ENCODE measurements around the gene CXXC5.
"Not testable (repeated sequence)": the region's sequence is repeated elsewhere in the genome, so short reads cannot be mapped to it uniquely, and the experiment has no call there.

The CXXC5 gene

DNA sequence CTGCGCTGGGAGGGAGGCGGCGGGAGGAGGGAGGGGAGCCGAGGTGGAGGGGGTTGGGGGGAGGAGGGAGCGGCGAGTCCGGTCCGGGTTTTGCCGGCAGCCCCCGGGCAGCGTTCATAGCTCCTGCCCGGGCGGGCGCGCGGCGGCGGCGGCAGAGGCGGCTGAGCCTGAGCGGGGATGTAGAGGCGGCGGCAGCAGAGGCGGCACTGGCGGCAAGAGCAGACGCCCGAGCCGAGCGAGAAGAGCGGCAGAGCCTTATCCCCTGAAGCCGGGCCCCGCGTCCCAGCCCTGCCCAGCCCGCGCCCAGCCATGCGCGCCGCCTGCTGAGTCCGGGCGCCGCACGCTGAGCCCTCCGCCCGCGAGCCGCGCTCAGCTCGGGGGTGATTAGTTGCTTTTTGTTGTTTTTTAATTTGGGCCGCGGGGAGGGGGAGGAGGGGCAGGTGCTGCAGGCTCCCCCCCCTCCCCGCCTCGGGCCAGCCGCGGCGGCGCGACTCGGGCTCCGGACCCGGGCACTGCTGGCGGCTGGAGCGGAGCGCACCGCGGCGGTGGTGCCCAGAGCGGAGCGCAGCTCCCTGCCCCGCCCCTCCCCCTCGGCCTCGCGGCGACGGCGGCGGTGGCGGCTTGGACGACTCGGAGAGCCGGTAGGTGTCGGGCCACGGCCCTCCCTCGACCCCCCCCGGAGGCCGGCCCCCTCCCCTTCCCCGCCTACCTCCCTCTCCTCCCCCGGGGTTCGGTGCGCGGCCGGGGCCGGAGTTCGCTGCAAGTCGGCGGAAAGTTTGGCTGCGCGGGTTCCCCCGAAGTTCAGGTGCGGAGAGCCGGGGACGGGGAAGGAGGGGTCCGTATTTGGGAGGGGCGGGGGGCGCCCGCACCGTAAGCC, at the start of gene CXXC5:
Gene CXXC5 (plus strand): TSS at position 145 of the 877 bp plus-strand sequence. CDS start 32,175 bp downstream, outside the sequence.
- Mint-ChIP-seq H3K27ac (peak within 1 kb of the TSS; percentile 28 to 96 (median 44)), H3K4me3 (peak within 1 kb of the TSS; percentile 83 to 99 (median 98)), H3K36me3 (ENCODE audit: low read depth) (peaks cover 4% of the 10 kb centered on the region), H3K27me3 (ENCODE audit: low read depth) (peaks cover 20% of the 10 kb centered on the region), H3K9me3 (no peaks in the 10 kb centered on the region), H3K4me1 (peaks cover 55% of the 10 kb centered on the region)
- TF ChIP-seq, protein P1, sequence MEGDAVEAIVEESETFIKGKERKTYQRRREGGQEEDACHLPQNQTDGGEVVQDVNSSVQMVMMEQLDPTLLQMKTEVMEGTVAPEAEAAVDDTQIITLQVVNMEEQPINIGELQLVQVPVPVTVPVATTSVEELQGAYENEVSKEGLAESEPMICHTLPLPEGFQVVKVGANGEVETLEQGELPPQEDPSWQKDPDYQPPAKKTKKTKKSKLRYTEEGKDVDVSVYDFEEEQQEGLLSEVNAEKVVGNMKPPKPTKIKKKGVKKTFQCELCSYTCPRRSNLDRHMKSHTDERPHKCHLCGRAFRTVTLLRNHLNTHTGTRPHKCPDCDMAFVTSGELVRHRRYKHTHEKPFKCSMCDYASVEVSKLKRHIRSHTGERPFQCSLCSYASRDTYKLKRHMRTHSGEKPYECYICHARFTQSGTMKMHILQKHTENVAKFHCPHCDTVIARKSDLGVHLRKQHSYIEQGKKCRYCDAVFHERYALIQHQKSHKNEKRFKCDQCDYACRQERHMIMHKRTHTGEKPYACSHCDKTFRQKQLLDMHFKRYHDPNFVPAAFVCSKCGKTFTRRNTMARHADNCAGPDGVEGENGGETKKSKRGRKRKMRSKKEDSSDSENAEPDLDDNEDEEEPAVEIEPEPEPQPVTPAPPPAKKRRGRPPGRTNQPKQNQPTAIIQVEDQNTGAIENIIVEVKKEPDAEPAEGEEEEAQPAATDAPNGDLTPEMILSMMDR (IDR thresholded peaks at IDR 0.05; ENCODE audit: unreplicated experiment in 3 of 3): no peak

DNA sequence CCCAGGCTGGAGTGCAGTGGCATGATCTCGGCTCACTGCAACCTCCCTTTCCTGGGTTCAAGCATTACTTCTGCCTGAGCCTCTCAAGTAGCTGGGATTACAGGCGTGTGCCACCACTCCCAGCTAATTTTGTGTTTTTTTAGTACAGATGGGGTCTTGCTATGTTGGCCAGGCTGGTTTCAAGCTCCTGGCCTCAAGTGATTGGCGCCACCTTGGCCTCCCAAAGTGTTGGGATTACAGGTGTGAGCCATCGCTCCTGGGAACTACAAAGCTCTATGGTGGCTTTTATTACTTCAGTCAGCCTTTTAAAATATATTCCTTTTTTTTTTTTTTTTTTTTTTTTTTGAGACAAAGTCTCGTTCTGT, 49.6 kb upstream of the CXXC5 start:
- not testable (repeated sequence) for H3K4me1 Mint-ChIP-seq; H3K4me3 Mint-ChIP-seq; H3K27ac Mint-ChIP-seq; H3K27me3 Mint-ChIP-seq (ENCODE audit: low read depth); H3K9me3 Mint-ChIP-seq
- H3K36me3 Mint-ChIP-seq (ENCODE audit: low read depth): peaks cover 50% of the 10 kb centered on the region

DNA sequence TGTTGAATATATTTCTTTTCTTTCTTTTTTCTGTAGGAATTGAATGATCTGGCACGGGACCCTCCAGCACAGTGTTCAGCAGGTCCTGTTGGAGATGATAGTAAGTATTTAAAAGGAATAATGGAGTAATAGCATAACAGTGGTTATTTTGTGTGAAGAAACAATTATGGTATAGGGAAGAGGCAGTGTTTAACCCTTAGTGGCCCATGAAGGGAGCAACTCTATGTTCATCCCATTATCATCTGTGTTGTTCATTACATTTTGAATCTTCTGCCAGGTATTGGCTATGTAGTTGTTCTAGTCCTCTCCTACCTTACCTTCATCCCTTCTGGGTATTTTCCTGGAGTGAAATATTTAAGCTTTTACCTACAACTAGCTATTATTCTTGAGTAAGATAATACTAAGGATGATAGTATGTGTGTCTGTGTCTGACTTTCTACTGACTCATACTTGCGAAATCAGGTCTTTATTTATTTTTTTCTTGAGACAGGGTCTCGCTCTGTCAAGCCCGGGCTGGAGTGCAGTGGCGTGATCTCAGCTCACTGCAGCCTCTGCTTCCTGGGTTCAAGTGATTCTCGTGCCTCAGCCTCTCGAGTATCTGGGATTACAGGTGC, 47.7 kb upstream of the CXXC5 start:
- H3K9me3 Mint-ChIP-seq: no peaks in the 10 kb centered on the region
- H3K4me1 Mint-ChIP-seq: no peaks in the 10 kb centered on the region
- no peaks in the 10 kb centered on the region for H3K27me3 Mint-ChIP-seq (ENCODE audit: low read depth)
- H3K36me3 Mint-ChIP-seq (ENCODE audit: low read depth): peaks cover 54% of the 10 kb centered on the region
- no peak overlapping the region for H3K27ac Mint-ChIP-seq
- H3K4me3 Mint-ChIP-seq: no peak overlapping the region
- TF ChIP-seq, protein P1 (IDR thresholded peaks at IDR 0.05; ENCODE audit: unreplicated experiment in 3 of 3): no peak

DNA sequence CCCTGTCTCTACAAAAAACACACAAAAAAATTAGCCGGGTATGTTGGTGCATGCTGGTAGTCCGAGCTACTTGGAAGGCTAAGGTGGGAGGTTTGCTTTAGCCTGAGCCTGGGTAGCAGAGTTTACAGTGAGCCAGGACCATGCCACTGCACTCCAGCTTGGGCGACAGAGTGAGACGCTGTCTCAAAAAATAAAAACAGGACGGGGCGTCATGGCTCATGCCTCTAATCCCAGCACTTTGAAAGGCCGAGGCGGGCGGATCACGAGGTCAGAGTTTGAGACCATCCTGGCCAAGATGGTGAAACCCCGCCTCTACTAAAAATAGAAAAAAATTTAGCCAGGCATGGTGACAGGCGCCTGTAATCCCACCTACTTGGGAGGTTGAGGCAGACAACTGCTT, 46.7 kb upstream of the CXXC5 start:
- Mint-ChIP-seq H3K27me3 (ENCODE audit: low read depth) (no peaks in the 10 kb centered on the region), H3K9me3 (no peaks in the 10 kb centered on the region), H3K4me1 (no peaks in the 10 kb centered on the region), H3K27ac (no peak overlapping the region), H3K4me3 (no peak overlapping the region), H3K36me3 (ENCODE audit: low read depth) (peaks cover 57% of the 10 kb centered on the region)
- TF ChIP-seq, protein P1 (IDR thresholded peaks at IDR 0.05; ENCODE audit: unreplicated experiment in 3 of 3): no peak

DNA sequence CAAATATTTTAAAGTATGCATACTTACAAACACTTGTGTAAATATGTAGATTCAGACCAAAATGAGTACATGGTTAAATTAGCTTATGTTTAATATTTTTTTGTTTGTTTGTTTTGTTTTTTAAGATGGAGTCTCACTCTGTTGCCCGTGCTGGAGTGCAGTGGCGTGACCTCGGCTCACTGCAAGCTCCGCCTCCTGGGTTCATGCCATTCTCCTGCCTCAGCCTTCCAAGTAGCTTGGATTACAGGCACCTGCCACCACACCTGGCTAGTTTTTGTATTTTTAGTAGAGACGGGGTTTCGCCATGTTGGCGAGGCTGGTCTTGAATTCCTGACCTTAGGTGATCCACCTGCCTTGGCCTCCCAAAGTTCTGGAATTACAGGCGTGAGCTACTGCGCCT, 46.2 kb upstream of the CXXC5 start:
- not testable (repeated sequence) for H3K9me3 Mint-ChIP-seq; H3K27me3 Mint-ChIP-seq (ENCODE audit: low read depth); H3K27ac Mint-ChIP-seq; H3K4me3 Mint-ChIP-seq; H3K4me1 Mint-ChIP-seq
- H3K36me3 Mint-ChIP-seq (ENCODE audit: low read depth): peaks cover 57% of the 10 kb centered on the region

DNA sequence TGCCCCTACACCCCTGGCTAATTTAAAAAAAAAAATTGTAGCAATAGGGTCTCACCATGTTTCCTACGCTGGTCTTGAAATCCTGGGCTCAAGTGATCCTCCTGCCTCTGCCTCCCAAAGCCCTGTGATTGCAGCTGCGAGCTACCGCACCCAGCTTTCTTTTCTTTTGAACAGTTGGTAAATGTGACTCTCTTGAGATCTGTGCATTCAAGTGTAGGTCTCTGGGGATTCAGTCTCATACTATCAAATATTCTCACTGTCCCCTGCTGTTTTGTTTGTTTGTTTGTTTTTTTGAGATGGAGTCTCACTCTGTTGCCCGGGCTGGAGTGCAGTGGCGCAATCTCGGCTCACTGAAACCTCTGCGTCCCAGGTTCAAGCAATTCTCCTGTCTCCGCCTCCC, 42.3 kb upstream of the CXXC5 start:
- Mint-ChIP-seq H3K27ac (no peak overlapping the region), H3K4me1 (no peaks in the 10 kb centered on the region), H3K36me3 (ENCODE audit: low read depth) (peaks cover 45% of the 10 kb centered on the region), H3K9me3 (no peaks in the 10 kb centered on the region), H3K27me3 (ENCODE audit: low read depth) (no peaks in the 10 kb centered on the region), H3K4me3 (no peak overlapping the region)
- TF ChIP-seq, protein P1 (IDR thresholded peaks at IDR 0.05; ENCODE audit: unreplicated experiment in 3 of 3): no peak
